Nephron (organoid): ENCODE data around the gene ALPL.

Source experiments
- H3K27ac Mint-ChIP-seq, 3 experiments: 2 replicates each; pipeline ENCODE4 v1.8.0; 2020; ENCODE audit warnings: mixed read lengths in 3 of 3, mild to moderate bottlenecking in 2 of 3, moderate library complexity in 1 of 3
- H3K27me3 Mint-ChIP-seq: 2 replicates; pipeline ENCODE4 v1.8.0; 2021; ENCODE audit warnings: low read depth, mild to moderate bottlenecking, moderate library complexity, mixed read lengths
- H3K36me3 Mint-ChIP-seq: 2 replicates; pipeline ENCODE4 v1.8.0; 2020; ENCODE audit warnings: low read depth, mixed read lengths
- H3K4me1 Mint-ChIP-seq: 2 replicates; pipeline ENCODE4 v1.8.0; 2020; ENCODE audit warnings: mixed read lengths
- H3K4me3 Mint-ChIP-seq, 3 experiments: 2 replicates each; pipeline ENCODE4 v1.8.0; 2020; ENCODE audit warnings: mild to moderate bottlenecking in 3 of 3, mixed read lengths in 3 of 3, moderate library complexity in 2 of 3
- H3K9me3 Mint-ChIP-seq: 2 replicates; pipeline ENCODE4 v1.8.0; 2020; ENCODE audit warnings: mixed read lengths
- CTCF ChIP-seq, 3 experiments: fragments of 200-600 bp; sonication (generic); IDR thresholded peaks; one replicate each; pipeline ENCODE4 v1.5.0; 2021; ENCODE audit warnings: antibody characterized with exemption in 3 of 3; ENCODE audit not compliant: unreplicated experiment in 3 of 3

ALPL gene

GRCh38 chr1:21546122-21546825 is 37.1 kb downstream of the ALPL start:
- no peaks in the 10 kb centered on the region for H3K36me3 Mint-ChIP-seq
- TF ChIP-seq CTCF (IDR thresholded peaks at IDR 0.05; ENCODE audit: unreplicated experiment in 3 of 3), result no peak
- H3K4me3 Mint-ChIP-seq, result no peak overlapping the region
- H3K4me1 Mint-ChIP-seq, result peaks cover 6% of the 10 kb centered on the region
- H3K9me3 Mint-ChIP-seq, result no peaks in the 10 kb centered on the region
- H3K27me3 Mint-ChIP-seq, result peaks cover 8% of the 10 kb centered on the region
- H3K27ac Mint-ChIP-seq, result no peak overlapping the region

GRCh38 chr1:21547876-21548275 is 38.7 kb downstream of the ALPL start:
- TF ChIP-seq CTCF (IDR thresholded peaks at IDR 0.05; ENCODE audit: unreplicated experiment in 3 of 3), result no peak
- H3K27ac Mint-ChIP-seq, result no peak overlapping the region
- H3K4me1 Mint-ChIP-seq, result peaks cover 3% of the 10 kb centered on the region
- no peak overlapping the region for H3K4me3 Mint-ChIP-seq
- H3K9me3 Mint-ChIP-seq, result no peaks in the 10 kb centered on the region
- no peaks in the 10 kb centered on the region for H3K27me3 Mint-ChIP-seq
- H3K36me3 Mint-ChIP-seq, result no peaks in the 10 kb centered on the region

- H3K27me3 Mint-ChIP-seq, result no peaks in the 10 kb centered on the region
- H3K36me3 Mint-ChIP-seq, result no peaks in the 10 kb centered on the region
- no peak overlapping the region for H3K27ac Mint-ChIP-seq
- no peaks in the 10 kb centered on the region for H3K9me3 Mint-ChIP-seq
- H3K4me1 Mint-ChIP-seq, result peaks cover 5% of the 10 kb centered on the region
- no peak for TF ChIP-seq CTCF (IDR thresholded peaks at IDR 0.05; ENCODE audit: unreplicated experiment in 3 of 3)
- no peak overlapping the region for H3K4me3 Mint-ChIP-seq
Measured at GRCh38 chr1:21550097-21550496, 40.9 kb downstream of the ALPL start.

GRCh38 chr1:21550866-21551475 is 41.7 kb downstream of the ALPL start:
- Mint-ChIP-seq H3K27me3 (no peaks in the 10 kb centered on the region), H3K4me3 (no peak overlapping the region), H3K36me3 (no peaks in the 10 kb centered on the region), H3K9me3 (no peaks in the 10 kb centered on the region), H3K27ac (peak overlapping the region in 2 of 3 experiments; percentile 16 to 22), H3K4me1 (peaks cover 5% of the 10 kb centered on the region)
- no peak for TF ChIP-seq CTCF (IDR thresholded peaks at IDR 0.05; ENCODE audit: unreplicated experiment in 3 of 3)

GRCh38 chr1:21552715-21553114 is 43.5 kb downstream of the ALPL start:
- H3K36me3 Mint-ChIP-seq, result no peaks in the 10 kb centered on the region
- no peak for TF ChIP-seq CTCF (IDR thresholded peaks at IDR 0.05; ENCODE audit: unreplicated experiment in 3 of 3)
- no peak overlapping the region for H3K4me3 Mint-ChIP-seq
- H3K27ac Mint-ChIP-seq, result peak overlapping the region in 2 of 3 experiments; percentile 46 to 74
- H3K4me1 Mint-ChIP-seq, result peaks cover 5% of the 10 kb centered on the region
- peaks cover 5% of the 10 kb centered on the region for H3K27me3 Mint-ChIP-seq
- H3K9me3 Mint-ChIP-seq, result no peaks in the 10 kb centered on the region
